IMR-90 (cell line): ENCODE measurements around the gene MAML3. TPM values are rescaled to one million over a fixed set of nuclear protein-coding genes. Genes with fewer than 3 reads are reported as not detected.

ENCODE experiments used
- ATAC-seq: fragments of 200-7000 bp; cut with Tn5 transposase; 2 replicates; pipeline ENCODE4 v1.9.1; 2020; ENCODE audit warnings: low read depth, mild to moderate bottlenecking, moderate library complexity
- BruUV-seq: library from RNA; stranded (reverse); fragments of 400-500 nt; replicated peaks from 2 replicates; lab custom pipeline; 2021; lab: Mats Ljungman, UMichigan
- CTCF ChIA-PET: fragments of 300-600 bp; formaldehyde crosslinking; extraction: SDS; loops from one replicate; lab custom pipeline; 2021; ENCODE audit warnings: antibody characterized with exemption; lab: Yijun Ruan, JAX
- POLR2A ChIA-PET: fragments of 300-600 bp; sonication (Branson Sonifier 250); formaldehyde crosslinking; loops from one replicate; lab custom pipeline; 2022; ENCODE audit warnings: antibody characterized with exemption; ENCODE audit not compliant: unreplicated experiment; lab: Charles Lee
- DNase-seq: peaks from one replicate; pipeline ENCODE4 v3.0.0; 2013
- H2AFZ ChIP-seq: replicated peaks from 2 replicates; pipeline ENCODE3; 2013; ENCODE audit warnings: low read length, mild to moderate bottlenecking; ENCODE audit not compliant: poor library complexity
- H2AK5ac ChIP-seq: 2 replicates; pipeline ENCODE4 v1.6.1; 2013; ENCODE audit warnings: low read depth, low read length, inconsistent platforms
- H2AK9ac ChIP-seq: replicated peaks from 2 replicates; pipeline ENCODE3; 2013; ENCODE audit warnings: mild to moderate bottlenecking, low read depth, low read length, moderate library complexity; ENCODE audit not compliant: poor library complexity
- H2BK120ac ChIP-seq: 2 replicates; pipeline ENCODE4 v1.6.1; 2013; ENCODE audit warnings: low read depth, low read length, inconsistent platforms
- H2BK15ac ChIP-seq: 3 replicates; pipeline ENCODE4 v1.6.1; 2013; ENCODE audit warnings: low read depth, low read length, inconsistent platforms
- H2BK20ac ChIP-seq: 2 replicates; pipeline ENCODE4 v1.6.1; 2013; ENCODE audit warnings: low read depth, mild to moderate bottlenecking, inconsistent platforms, low read length, moderate library complexity
- H2BK5ac ChIP-seq: 2 replicates; pipeline ENCODE4 v1.6.1; 2013; ENCODE audit warnings: mild to moderate bottlenecking, low read depth, low read length, inconsistent platforms; ENCODE audit not compliant: poor library complexity, severe bottlenecking
- H3K14ac ChIP-seq: replicated peaks from 2 replicates; pipeline ENCODE4 v1.6.1; 2013; ENCODE audit warnings: low read depth, low read length, inconsistent platforms
- H3K18ac ChIP-seq: 2 replicates; pipeline ENCODE4 v1.6.1; 2013; ENCODE audit warnings: low read depth, low read length, control low read depth
- H3K23ac ChIP-seq: 2 replicates; pipeline ENCODE4 v1.6.1; 2013; ENCODE audit warnings: low read depth, low read length, inconsistent platforms
- H3K27ac ChIP-seq: 2 replicates; pipeline ENCODE4 v1.5.1; 2013; ENCODE audit warnings: mild to moderate bottlenecking, control low read depth, low read length; ENCODE audit not compliant: insufficient read depth
- H3K27me3 ChIP-seq: 2 replicates; pipeline ENCODE4 v1.6.1; 2013; ENCODE audit warnings: low read length; ENCODE audit not compliant: control insufficient read depth, insufficient read depth
- H3K36me3 ChIP-seq: 2 replicates; pipeline ENCODE4 v1.6.1; 2013; ENCODE audit warnings: low read length, mixed read lengths; ENCODE audit not compliant: control insufficient read depth, insufficient read depth
- H3K4ac ChIP-seq: 2 replicates; pipeline ENCODE4 v1.6.1; 2013; ENCODE audit warnings: low read depth, low read length, inconsistent platforms
- H3K4me1 ChIP-seq: 2 replicates; pipeline ENCODE4 v1.6.1; 2013; ENCODE audit warnings: low read length, mixed read lengths; ENCODE audit not compliant: control insufficient read depth, insufficient read depth
- H3K4me2 ChIP-seq: 2 replicates; pipeline ENCODE4 v1.6.1; 2013; ENCODE audit warnings: low read depth, mild to moderate bottlenecking, control low read depth, low read length, moderate library complexity
- H3K4me3 ChIP-seq: 2 replicates; pipeline ENCODE4 v1.5.1; 2013; ENCODE audit warnings: low read depth, mild to moderate bottlenecking, control low read depth, low read length, moderate library complexity; ENCODE audit not compliant: insufficient read depth
- H3K56ac ChIP-seq: 2 replicates; pipeline ENCODE4 v1.6.1; 2013; ENCODE audit warnings: low read length, inconsistent platforms; ENCODE audit not compliant: insufficient read depth; ENCODE audit errors: extremely low read depth
- H3K79me1 ChIP-seq, 2 experiments: 2 replicates each; pipeline ENCODE4 v1.6.1; 2013; ENCODE audit warnings: low read length in 2 of 2, inconsistent platforms in 1 of 2, low read depth in 1 of 2
- H3K9ac ChIP-seq: 2 replicates; pipeline ENCODE4 v1.6.1; 2013; ENCODE audit warnings: low read depth, low read length, control low read depth
- H3K9me1 ChIP-seq: 2 replicates; pipeline ENCODE4 v1.6.1; 2013; ENCODE audit warnings: low read length, inconsistent platforms; ENCODE audit not compliant: insufficient read depth
- H3K9me3 ChIP-seq: 2 replicates; pipeline ENCODE4 v1.6.1; 2013; ENCODE audit warnings: low read length; ENCODE audit not compliant: control insufficient read depth, insufficient read depth
- H4K20me1 ChIP-seq: 2 replicates; pipeline ENCODE4 v1.6.1; 2013; ENCODE audit warnings: low read length, inconsistent platforms; ENCODE audit not compliant: insufficient read depth
- H4K5ac ChIP-seq: 2 replicates; pipeline ENCODE4 v1.6.1; 2013; ENCODE audit warnings: mild to moderate bottlenecking, low read depth, low read length, control low read depth
- H4K8ac ChIP-seq, 2 experiments: 2 replicates each; pipeline ENCODE4 v1.6.1; 2013; ENCODE audit warnings: low read depth in 2 of 2, low read length in 2 of 2, control low read depth in 1 of 2, inconsistent platforms in 1 of 2
- H4K91ac ChIP-seq: 2 replicates; pipeline ENCODE4 v1.6.1; 2013; ENCODE audit warnings: low read depth, low read length, inconsistent platforms; ENCODE audit not compliant: insufficient read depth
- BHLHE40 ChIP-seq: fragments of 150-350 bp; IDR thresholded peaks from 2 replicates; pipeline ENCODE4 v1.6.1; 2016; ENCODE audit warnings: mild to moderate bottlenecking, low read depth, low read length
- CEBPB ChIP-seq: IDR thresholded peaks from 2 replicates; pipeline ENCODE4 v1.6.1; 2012; ENCODE audit warnings: low read depth, low read length, improper control_type of control experiment
- CHD1 ChIP-seq: IDR thresholded peaks from 2 replicates; pipeline ENCODE4 v1.6.1; 2012; ENCODE audit warnings: low read depth, low read length, improper control_type of control experiment
- CTCF ChIP-seq: conservative IDR thresholded peaks from 2 replicates; pipeline ENCODE4 v1.5.1; 2012; ENCODE audit warnings: mild to moderate bottlenecking, low read depth, low read length, improper control_type of control experiment
- ELK1 ChIP-seq: fragments of 150-350 bp; IDR thresholded peaks from 2 replicates; pipeline ENCODE4 v1.6.1; 2016; ENCODE audit warnings: low read depth, mild to moderate bottlenecking, low read length, moderate library complexity, borderline replicate concordance
- FOS ChIP-seq: fragments of 150-350 bp; IDR thresholded peaks from 2 replicates; pipeline ENCODE4 v1.6.1; 2016; ENCODE audit warnings: low read depth, low read length
- MAFK ChIP-seq: IDR thresholded peaks from 2 replicates; pipeline ENCODE4 v1.6.1; 2012; ENCODE audit warnings: low read depth, low read length, improper control_type of control experiment
- MAZ ChIP-seq: IDR thresholded peaks from 2 replicates; pipeline ENCODE4 v1.6.1; 2012; ENCODE audit warnings: low read depth, mild to moderate bottlenecking, low read length, improper control_type of control experiment, moderate library complexity, borderline replicate concordance
- MXI1 ChIP-seq: IDR thresholded peaks from 2 replicates; pipeline ENCODE4 v1.6.1; 2012; ENCODE audit warnings: low read depth, mild to moderate bottlenecking, low read length, moderate library complexity, borderline replicate concordance
- NFE2L2 ChIP-seq: fragments of 150-350 bp; IDR thresholded peaks from 2 replicates; pipeline ENCODE4 v1.6.1; 2016; ENCODE audit warnings: low read depth, mild to moderate bottlenecking, low read length
- POLR2A ChIP-seq: IDR thresholded peaks from 2 replicates; pipeline ENCODE4 v1.6.1; 2012; ENCODE audit warnings: mild to moderate bottlenecking, low read depth, low read length
- RAD21 ChIP-seq: IDR thresholded peaks from 2 replicates; pipeline ENCODE4 v1.6.1; 2012; ENCODE audit warnings: low read length, improper control_type of control experiment
- SMC3 ChIP-seq: fragments of 150-350 bp; IDR thresholded peaks from 2 replicates; pipeline ENCODE4 v1.6.1; 2016; ENCODE audit warnings: low read depth, mild to moderate bottlenecking, antibody characterized with exemption, low read length, moderate library complexity
- WGBS, 2 experiments: methylation state at CpG; one replicate each; pipeline versions ENCODE4 v1.1.5 to v1.1.7; 2013; ENCODE audit warnings: missing lambda C conversion rate in 2 of 2; ENCODE audit not compliant: insufficient read length in 1 of 2; ENCODE audit errors: extremely low coverage in 2 of 2; 5-methylcytosine and 5-hydroxymethylcytosine counted together
- dilution Hi-C: fragments of 300-500 bp; cut with HindIII; formaldehyde crosslinking; loops from one replicate; pipeline ENCODE4 v1.14.3; 2018; ENCODE audit warnings: low sequenced_read_pairs; ENCODE audit not compliant: unreplicated experiment
- in situ Hi-C: fragments of 300-500 bp; cut with MboI; formaldehyde crosslinking; loops from 3 replicates; pipeline ENCODE4 v1.14.3; 2019; ENCODE audit warnings: low sequenced_read_pairs, inconsistent platforms, mixed read lengths
- intact Hi-C: fragments of 100-400 bp; cut with micrococcal nuclease; formaldehyde crosslinking; loops from 2 replicates; pipeline ENCODE4 v1.10.0; 2022
- polyA plus RNA-seq, 3 experiments: library from polyadenylated mRNA; depleted of rRNA; stranded (reverse); fragments of >200 nt; gene quantifications; 2 replicates each; pipeline ENCODE4 v1.2.3, GENCODE V29; 2012; ENCODE audit warnings: low replicate concordance in 1 of 3
- total RNA-seq: library from RNA; depleted of rRNA; stranded (reverse); fragments of >200 nt; gene quantifications from 2 replicates; pipeline ENCODE4 v1.2.3, GENCODE V29; 2012

Gene MAML3
- total and polyA plus RNA-seq, 2 of the 4 experiments (the other 2 are of a cell fraction), result 0.90 to 1.7 TPM

GRCh38 chr4:139988863-139989765 lies 164.9 kb downstream of the MAML3 start:
- no peaks in the 10 kb centered on the region for H4K20me1 ChIP-seq
- no peak overlapping the region for H3K27ac ChIP-seq
- dilution Hi-C loops (no loop called here), in situ Hi-C loops (no loop called here), intact Hi-C loops (no loop called here)
- H3K79me1 ChIP-seq, result peaks cover 0 to 6% of the 10 kb centered on the region in 2 experiments; a peak in 1 of 4 replicates
- H3K9me1 ChIP-seq, result peaks cover 6% of the 10 kb centered on the region; the same call in 1 of the 2 replicates
- H2BK20ac ChIP-seq, result 0 out of 2 replicates have a peak overlapping the region, but pooled peaks have one; percentile 12
- no peak overlapping the region for H2BK5ac ChIP-seq
- WGBS, 2 experiments, result 60% methylated on average over 6 of the region's 17 CpGs; no CpG with 5 or more reads in 1 of the 2 experiments
- peak overlapping the region; percentile 41; the same call in 1 of the 2 replicates for H2AK5ac ChIP-seq
- H3K27me3 ChIP-seq, result no peaks in the 10 kb centered on the region
- no TSS peak for BruUV-seq
- no peak overlapping the region for H3K9ac ChIP-seq
- H4K91ac ChIP-seq, result no peak overlapping the region
- H3K56ac ChIP-seq, result no peak overlapping the region
- no peaks in the 10 kb centered on the region for H3K9me3 ChIP-seq
- ChIA-PET CTCF (interaction anchor here (1.1 kb wide), 1 partner anchor 161 kb away, joined by 4 read pairs; no protein-coding TSS in a partner anchor), POLR2A (no interaction called here)
- H3K18ac ChIP-seq, result no peak overlapping the region
- H3K4me3 ChIP-seq, result no peak overlapping the region
- H3K4me1 ChIP-seq, result no peaks in the 10 kb centered on the region
- no peak overlapping the region for H3K23ac ChIP-seq
- peak overlapping the region; percentile 0 for H2AFZ ChIP-seq
- peak overlapping the region; percentile 2 for H2AK9ac ChIP-seq
- no peak overlapping the region for H2BK120ac ChIP-seq
- peak; percentile 97 for DNase-seq
- no peak overlapping the region; the same call in 2 of the 3 replicates for H2BK15ac ChIP-seq
- ATAC-seq, result peak; percentile 99
- H3K4ac ChIP-seq, result no peak overlapping the region; the same call in 1 of the 2 replicates
- H3K14ac ChIP-seq, result no peak overlapping the region
- H4K8ac ChIP-seq, result no peak overlapping the region
- H3K4me2 ChIP-seq, result no peak overlapping the region
- H3K36me3 ChIP-seq, result no peaks in the 10 kb centered on the region
- H4K5ac ChIP-seq, result no peak overlapping the region
- TF ChIP-seq BHLHE40 (peak; percentile 54; the same call in 1 of the 2 replicates), CEBPB (0 out of 2 replicates have a peak, but pooled peaks have one; percentile 6), SMC3 (no peak; the same call in 1 of the 2 replicates), MAZ (no peak), CHD1 (no peak), RAD21 (peak; percentile 19; the same call in 1 of the 2 replicates), FOS (peak; percentile 99), MXI1 (no peak), CTCF (no peak), ELK1 (no peak), MAFK (no peak), NFE2L2 (no peak), POLR2A (no peak)
